Neural crest cell (in vitro differentiated cells): ENCODE measurements around the gene FRAT1. TPM values are rescaled to one million over a fixed set of nuclear protein-coding genes. Genes with fewer than 3 reads are reported as not detected.
"Not testable (repeated sequence)": the region's sequence is repeated elsewhere in the genome, so short reads cannot be mapped to it uniquely, and the experiment has no call there.

Experiments used
- DNase-seq: peaks from one replicate; pipeline ENCODE4 v3.0.0; 2021; ENCODE audit warnings: low read depth, mixed read lengths, low spot score
- H3K27ac Mint-ChIP-seq: one replicate; pipeline ENCODE4 v1.8.0; 2021; ENCODE audit warnings: mild to moderate bottlenecking, mixed read lengths; ENCODE audit not compliant: unreplicated experiment
- H3K27me3 Mint-ChIP-seq: 2 replicates; pipeline ENCODE4 v1.8.0; 2021; ENCODE audit warnings: low read depth, mild to moderate bottlenecking, mixed read lengths
- H3K36me3 Mint-ChIP-seq: 2 replicates; pipeline ENCODE4 v1.8.0; 2021; ENCODE audit warnings: low read depth, mild to moderate bottlenecking, mixed read lengths
- H3K4me1 Mint-ChIP-seq: 2 replicates; pipeline ENCODE4 v1.8.0; 2021; ENCODE audit warnings: mixed read lengths
- H3K4me3 Mint-ChIP-seq: one replicate; pipeline ENCODE4 v1.8.0; 2021; ENCODE audit warnings: mild to moderate bottlenecking, mixed read lengths
- H3K9me3 Mint-ChIP-seq: 2 replicates; pipeline ENCODE4 v1.8.0; 2021; ENCODE audit warnings: mixed read lengths
- CTCF ChIP-seq: fragments of 200-600 bp; sonication (generic); conservative IDR thresholded peaks from 2 replicates; pipeline ENCODE4 v1.5.0; 2021; ENCODE audit warnings: antibody characterized with exemption, mild to moderate bottlenecking
- total RNA-seq: library from RNA; stranded (reverse); gene quantifications from 2 replicates; pipeline ENCODE4 v1.2.1, GENCODE V29; 2021

The FRAT1 gene
- total RNA-seq, 1 donor from 2014 or later: 2.2 TPM

GRCh38 chr10:97341416-97341815, 22.3 kb downstream of the FRAT1 start:
- Mint-ChIP-seq H3K27me3 (peaks cover 49% of the 10 kb centered on the region), H3K4me3 (no peak overlapping the region), H3K27ac (no peak overlapping the region), H3K4me1 (peaks cover 17% of the 10 kb centered on the region), H3K9me3 (no peaks in the 10 kb centered on the region), H3K36me3 (no peaks in the 10 kb centered on the region)
- DNase-seq: no peak
- TF ChIP-seq CTCF: no peak

- DNase-seq, H3K9me3 Mint-ChIP-seq, H3K36me3 Mint-ChIP-seq, H3K4me3 Mint-ChIP-seq, H3K27ac Mint-ChIP-seq, H3K4me1 Mint-ChIP-seq: not testable (repeated sequence)
- H3K27me3 Mint-ChIP-seq: peaks cover 27% of the 10 kb centered on the region
These were observed 24.6 kb downstream of the FRAT1 start for GRCh38 chr10:97343664-97344063.

- peaks cover 2% of the 10 kb centered on the region for H3K27me3 Mint-ChIP-seq
- no peaks in the 10 kb centered on the region for H3K4me1 Mint-ChIP-seq
- no peaks in the 10 kb centered on the region for H3K9me3 Mint-ChIP-seq
- TF ChIP-seq CTCF: no peak
- H3K4me3 Mint-ChIP-seq: no peak overlapping the region
- DNase-seq: no peak
- no peak overlapping the region for H3K27ac Mint-ChIP-seq
- H3K36me3 Mint-ChIP-seq: no peaks in the 10 kb centered on the region
These were observed 28.2 kb downstream of the FRAT1 start for GRCh38 chr10:97347317-97347716.

GRCh38 chr10:97349752-97350513, 30.9 kb downstream of the FRAT1 start:
- H3K27ac Mint-ChIP-seq: no peak overlapping the region
- no peak for DNase-seq
- H3K36me3 Mint-ChIP-seq: no peaks in the 10 kb centered on the region
- H3K9me3 Mint-ChIP-seq: no peaks in the 10 kb centered on the region
- TF ChIP-seq CTCF: no peak
- H3K4me1 Mint-ChIP-seq: no peaks in the 10 kb centered on the region
- no peak overlapping the region for H3K4me3 Mint-ChIP-seq
- no peaks in the 10 kb centered on the region for H3K27me3 Mint-ChIP-seq

GRCh38 chr10:97353945-97354344, 34.9 kb downstream of the FRAT1 start:
- Mint-ChIP-seq H3K9me3 (no peaks in the 10 kb centered on the region), H3K4me3 (no peak overlapping the region), H3K27ac (no peak overlapping the region), H3K27me3 (no peaks in the 10 kb centered on the region), H3K36me3 (peaks cover 2% of the 10 kb centered on the region), H3K4me1 (no peaks in the 10 kb centered on the region)
- no peak for DNase-seq
- no peak for TF ChIP-seq CTCF

- no peak overlapping the region for H3K27ac Mint-ChIP-seq
- H3K4me3 Mint-ChIP-seq: no peak overlapping the region
- H3K9me3 Mint-ChIP-seq: no peaks in the 10 kb centered on the region
- peak; percentile 56 for TF ChIP-seq CTCF
- H3K36me3 Mint-ChIP-seq: peaks cover 2% of the 10 kb centered on the region
- H3K4me1 Mint-ChIP-seq: no peaks in the 10 kb centered on the region
- no peak for DNase-seq
- no peaks in the 10 kb centered on the region for H3K27me3 Mint-ChIP-seq
These were observed 36.5 kb downstream of the FRAT1 start for GRCh38 chr10:97355571-97355975.
